DND-41 (cell line): Measurements from ENCODE around the gene RBMS1.

Experiments
- ATAC-seq: fragments of 200-7000 bp; cut with Tn5 transposase; 3 replicates; pipeline ENCODE4 v1.9.1; 2021; ENCODE audit warnings: low read depth; ENCODE audit not compliant: insufficient read depth
- DNase-seq: peaks from one replicate; pipeline ENCODE4 v3.0.0-alpha.2; 2020
- H2AFZ ChIP-seq: 2 replicates; pipeline ENCODE4 v1.6.0; 2012; ENCODE audit warnings: low read depth, low read length
- H3K27ac ChIP-seq: 2 replicates; pipeline ENCODE4 v1.5.1; 2012; ENCODE audit warnings: low read length, inconsistent platforms
- H3K27me3 ChIP-seq: fragments of 200-600 bp; sonication (generic); 2 replicates; pipeline ENCODE4 v1.6.0; 2012; ENCODE audit warnings: low read length, mild to moderate bottlenecking, inconsistent platforms; ENCODE audit not compliant: insufficient read depth, poor library complexity
- H3K36me3 ChIP-seq: 2 replicates; pipeline ENCODE4 v1.5.1; 2012; ENCODE audit warnings: low read length, inconsistent platforms; ENCODE audit not compliant: insufficient read depth
- H3K4me1 ChIP-seq: 2 replicates; pipeline ENCODE4 v1.5.1; 2012; ENCODE audit warnings: mild to moderate bottlenecking, low read length; ENCODE audit not compliant: insufficient read depth
- H3K4me2 ChIP-seq: 2 replicates; pipeline ENCODE4 v1.6.0; 2012; ENCODE audit warnings: mild to moderate bottlenecking, moderate library complexity, low read length, inconsistent platforms; ENCODE audit not compliant: insufficient read depth
- H3K4me3 ChIP-seq, 2 experiments: fragments of 200-600 bp in 1 of 2; shearing (Covaris generic) in 1 of 2; 2 replicates each; pipeline ENCODE4 v1.5.1; 2012 to 2016; ENCODE audit warnings: inconsistent platforms in 2 of 2, low read length in 2 of 2, mild to moderate bottlenecking in 2 of 2, low read depth in 1 of 2, moderate library complexity in 1 of 2
- H3K79me2 ChIP-seq: 2 replicates; pipeline ENCODE4 v1.6.0; 2012; ENCODE audit warnings: low read length, inconsistent platforms; ENCODE audit not compliant: insufficient read depth
- H3K9ac ChIP-seq: 2 replicates; pipeline ENCODE4 v1.6.0; 2012; ENCODE audit warnings: low read depth, mild to moderate bottlenecking, inconsistent platforms, low read length, moderate library complexity
- H3K9me3 ChIP-seq: 2 replicates; pipeline ENCODE4 v1.5.1; 2012; ENCODE audit warnings: low read length, moderate library complexity, mild to moderate bottlenecking, inconsistent platforms; ENCODE audit not compliant: insufficient read depth, severe bottlenecking
- H4K20me1 ChIP-seq: 2 replicates; pipeline ENCODE4 v1.6.0; 2012; ENCODE audit warnings: low read length; ENCODE audit not compliant: insufficient read depth
- EZH2 ChIP-seq: IDR thresholded peaks from 3 replicates; pipeline ENCODE4 v1.6.1; 2012; ENCODE audit warnings: borderline replicate concordance, low read depth, mild to moderate bottlenecking, moderate library complexity, low read length, inconsistent platforms; ENCODE audit not compliant: severe bottlenecking
- TF ChIP-seq, protein P1 (sequence below): IDR thresholded peaks from 2 replicates; pipeline ENCODE4 v1.5.1; 2012; ENCODE audit warnings: borderline replicate concordance, low read length, moderate library complexity, mild to moderate bottlenecking; ENCODE audit not compliant: poor library complexity, severe bottlenecking; ENCODE audit errors: extremely low read depth

Gene RBMS1

DNA sequence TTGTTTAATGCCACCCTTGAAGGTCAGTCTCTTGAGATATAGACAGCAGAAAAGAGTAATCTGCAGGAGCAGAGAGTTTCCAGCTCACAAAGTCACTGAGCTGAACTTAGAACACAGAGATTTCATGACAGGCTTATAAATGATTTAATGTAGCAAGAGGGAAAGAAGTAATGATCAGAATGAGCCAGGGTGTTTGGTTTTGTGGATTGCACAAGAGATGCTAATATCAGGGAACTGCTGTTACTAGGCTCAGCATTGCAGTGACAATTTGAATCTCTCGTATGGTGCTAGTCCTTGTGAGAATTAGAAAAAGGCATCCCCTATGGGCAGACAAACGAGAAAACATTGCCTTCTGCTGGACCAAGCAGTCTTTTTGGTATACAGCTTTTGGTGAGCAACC is 231.9 kb downstream of the RBMS1 start:
- Histone ChIP-seq H3K27ac (no peak overlapping the region), H3K9ac (no peak overlapping the region), H2AFZ (no peak overlapping the region), H3K36me3 (no peaks in the 10 kb centered on the region), H3K79me2 (no peaks in the 10 kb centered on the region), H3K4me1 (no peaks in the 10 kb centered on the region), H3K9me3 (no peaks in the 10 kb centered on the region), H3K4me2 (no peak overlapping the region), H3K27me3 (no peaks in the 10 kb centered on the region), H3K4me3 (no peak overlapping the region), H4K20me1 (no peaks in the 10 kb centered on the region)
- DNase-seq (no peak), ATAC-seq (no peak)
- no peak for TF ChIP-seq EZH2
- TF ChIP-seq, protein P1, sequence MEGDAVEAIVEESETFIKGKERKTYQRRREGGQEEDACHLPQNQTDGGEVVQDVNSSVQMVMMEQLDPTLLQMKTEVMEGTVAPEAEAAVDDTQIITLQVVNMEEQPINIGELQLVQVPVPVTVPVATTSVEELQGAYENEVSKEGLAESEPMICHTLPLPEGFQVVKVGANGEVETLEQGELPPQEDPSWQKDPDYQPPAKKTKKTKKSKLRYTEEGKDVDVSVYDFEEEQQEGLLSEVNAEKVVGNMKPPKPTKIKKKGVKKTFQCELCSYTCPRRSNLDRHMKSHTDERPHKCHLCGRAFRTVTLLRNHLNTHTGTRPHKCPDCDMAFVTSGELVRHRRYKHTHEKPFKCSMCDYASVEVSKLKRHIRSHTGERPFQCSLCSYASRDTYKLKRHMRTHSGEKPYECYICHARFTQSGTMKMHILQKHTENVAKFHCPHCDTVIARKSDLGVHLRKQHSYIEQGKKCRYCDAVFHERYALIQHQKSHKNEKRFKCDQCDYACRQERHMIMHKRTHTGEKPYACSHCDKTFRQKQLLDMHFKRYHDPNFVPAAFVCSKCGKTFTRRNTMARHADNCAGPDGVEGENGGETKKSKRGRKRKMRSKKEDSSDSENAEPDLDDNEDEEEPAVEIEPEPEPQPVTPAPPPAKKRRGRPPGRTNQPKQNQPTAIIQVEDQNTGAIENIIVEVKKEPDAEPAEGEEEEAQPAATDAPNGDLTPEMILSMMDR = no peak

GRCh38 chr2:160258492-160258805 is 235.2 kb downstream of the RBMS1 start:
- no peak for ATAC-seq
- H3K9me3 ChIP-seq = no peaks in the 10 kb centered on the region
- H3K27ac ChIP-seq = no peak overlapping the region
- H3K4me1 ChIP-seq = no peaks in the 10 kb centered on the region
- H4K20me1 ChIP-seq = no peaks in the 10 kb centered on the region
- H3K4me3 ChIP-seq = no peak overlapping the region
- no peak overlapping the region for H3K9ac ChIP-seq
- no peak for DNase-seq
- H3K79me2 ChIP-seq = no peaks in the 10 kb centered on the region
- H3K36me3 ChIP-seq = no peaks in the 10 kb centered on the region
- H3K4me2 ChIP-seq = no peak overlapping the region
- H3K27me3 ChIP-seq = no peaks in the 10 kb centered on the region
- H2AFZ ChIP-seq = no peak overlapping the region
- no peak for TF ChIP-seq EZH2
- TF ChIP-seq, protein P1 = no peak

- Histone ChIP-seq H4K20me1 (no peaks in the 10 kb centered on the region), H3K4me1 (no peaks in the 10 kb centered on the region), H3K27me3 (no peaks in the 10 kb centered on the region), H3K36me3 (no peaks in the 10 kb centered on the region), H3K9me3 (no peaks in the 10 kb centered on the region), H3K4me3 (no peak overlapping the region), H3K4me2 (no peak overlapping the region), H3K27ac (no peak overlapping the region), H2AFZ (no peak overlapping the region), H3K79me2 (no peaks in the 10 kb centered on the region), H3K9ac (no peak overlapping the region)
- TF ChIP-seq, protein P1 = no peak
- no peak for TF ChIP-seq EZH2
- ATAC-seq = no peak
- no peak for DNase-seq
Observed at GRCh38 chr2:160257743-160258491, 235.7 kb downstream of the RBMS1 start.
